Sigmoid colon (tissue), 7 donors: Measurements from ENCODE around the gene HECW1. TPM values are rescaled to one million over a fixed set of nuclear protein-coding genes. Genes with fewer than 3 reads are reported as not detected.

Source experiments
- DNase-seq: peaks from one replicate; pipeline ENCODE4 v3.0.0-alpha.2; 2019
- H3K27ac ChIP-seq, 4 donors: fragments of 200-600 bp; sonication (generic); one replicate each; pipeline ENCODE4 v1.5.1; 2016 to 2019; ENCODE audit warnings: mild to moderate bottlenecking in 1 of 4
- H3K27me3 ChIP-seq, 3 donors: fragments of 200-600 bp; sonication (generic); one replicate each; pipeline ENCODE4 v1.5.1; 2019; ENCODE audit warnings: mild to moderate bottlenecking in 1 of 3
- H3K36me3 ChIP-seq, 4 donors: fragments of 200-600 bp; sonication (generic); one replicate each; pipeline ENCODE4 v1.5.1; 2016 to 2019
- H3K4me1 ChIP-seq, 4 donors: fragments of 200-600 bp; sonication (generic); one replicate each; pipeline ENCODE4 v1.5.1; 2017 to 2019
- H3K4me3 ChIP-seq, 4 donors: fragments of 200-600 bp; sonication (generic); one replicate each; pipeline ENCODE4 v1.5.1; 2017 to 2019; ENCODE audit warnings: mild to moderate bottlenecking in 2 of 4, moderate library complexity in 1 of 4
- H3K9me3 ChIP-seq, 4 donors: fragments of 200-600 bp in 3 of 4; sonication (generic) in 3 of 4; one replicate each; pipeline versions ENCODE4 v1.5.1 to v1.6.1; 2013 to 2019
- CTCF ChIP-seq, 4 experiments: fragments of 450-650 bp in 3 of 4; fragments of 200-600 bp in 1 of 4; IDR thresholded peaks; one replicate each; pipeline ENCODE4 v1.5.1; 2016 to 2019; ENCODE audit warnings: antibody characterized with exemption in 4 of 4, mild to moderate bottlenecking in 3 of 4, moderate library complexity in 2 of 4
- EP300 ChIP-seq, 4 donors: sonication (generic); formaldehyde crosslinking; IDR thresholded peaks; one replicate each; pipeline ENCODE4 v1.6.1; 2017; ENCODE audit warnings: antibody characterized with exemption in 4 of 4
- POLR2A ChIP-seq, 2 donors: fragments of 450-650 bp; IDR thresholded peaks; one replicate each; pipeline ENCODE4 v1.6.1; 2016; ENCODE audit warnings: antibody characterized with exemption in 2 of 2, mild to moderate bottlenecking in 2 of 2, moderate library complexity in 2 of 2
- POLR2AphosphoS5 ChIP-seq, 4 donors: sonication (generic); formaldehyde crosslinking; IDR thresholded peaks; one replicate each; pipeline ENCODE4 v1.6.1; 2017; ENCODE audit warnings: antibody characterized with exemption in 4 of 4
- WGBS, 2 donors: extraction: QIAGEN DNeasy Blood & Tissue Kit; methylation state at CpG; one replicate each; pipeline ENCODE4 v1.1.7; 2013; 5-methylcytosine and 5-hydroxymethylcytosine counted together
- intact Hi-C: fragments of 100-400 bp; cut with DNase I; formaldehyde crosslinking; loops from one replicate; pipeline ENCODE4 v1.15.1; 2023
- polyA plus RNA-seq, 3 donors: library from polyadenylated mRNA; stranded (reverse); fragments of 200-250 nt; gene quantifications; one replicate each; pipeline ENCODE4 v1.2.3, GENCODE V29; 2013
- total RNA-seq, 4 donors: library from RNA; depleted of rRNA; stranded (reverse); fragments of >200 nt; gene quantifications; one replicate each; pipeline ENCODE4 v1.1.0, GENCODE V29; 2016
- donor health status: healthy with polysubstance abuse.
- donor health status: Bipolar disorder and iron deficiency.
- donor health status: healthy.

Gene HECW1
- total and polyA plus RNA-seq, 7 donors = 0.33 to 7.8 (median 1.2) TPM

DNA sequence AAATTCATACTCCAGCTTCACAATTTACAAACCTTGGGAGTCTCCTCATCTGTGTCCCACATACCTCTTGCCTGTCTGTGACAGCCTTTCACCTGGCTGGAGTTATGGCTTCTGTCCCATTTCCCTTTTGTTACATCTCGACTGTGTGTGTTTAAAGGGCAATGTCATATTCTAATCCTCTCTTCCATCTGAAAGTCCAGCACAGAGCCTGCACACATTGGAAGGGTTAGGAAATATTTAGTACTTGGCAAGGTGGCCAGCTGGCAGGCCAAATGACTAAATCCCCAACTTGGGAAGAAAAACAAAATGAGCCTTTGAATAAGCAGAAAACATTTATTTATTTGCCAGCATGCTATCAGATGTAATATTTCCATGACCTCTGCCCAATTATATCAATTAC lies 350.4 kb downstream of the HECW1 start:
- no peaks in the 10 kb centered on the region for H3K36me3 ChIP-seq
- H3K27ac ChIP-seq = no peak overlapping the region
- H3K4me1 ChIP-seq = no peaks in the 10 kb centered on the region
- intact Hi-C loops = no loop called here
- no peak for DNase-seq
- no peaks in the 10 kb centered on the region for H3K27me3 ChIP-seq
- TF ChIP-seq CTCF (IDR thresholded peaks at IDR 0.05) (no peak), POLR2A (IDR thresholded peaks at IDR 0.05) (no peak), POLR2AphosphoS5 (IDR thresholded peaks at IDR 0.05) (no peak), EP300 (IDR thresholded peaks at IDR 0.05) (no peak)
- no peaks in the 10 kb centered on the region for H3K9me3 ChIP-seq
- 31 to 42% methylated on average over 1 of the region's 1 CpG for WGBS, 2 donors
- no peak overlapping the region for H3K4me3 ChIP-seq

GRCh38 chr7:43463401-43463980 lies 351.0 kb downstream of the HECW1 start:
- DNase-seq = no peak
- Histone ChIP-seq H3K4me1 (no peaks in the 10 kb centered on the region), H3K36me3 (no peaks in the 10 kb centered on the region), H3K4me3 (no peak overlapping the region), H3K27me3 (no peaks in the 10 kb centered on the region), H3K9me3 (no peaks in the 10 kb centered on the region), H3K27ac (no peak overlapping the region)
- WGBS, 2 donors = 74 to 86% methylated on average over 8 of the region's 8 CpGs
- intact Hi-C loops = no loop called here
- TF ChIP-seq POLR2A (IDR thresholded peaks at IDR 0.05) (no peak), EP300 (IDR thresholded peaks at IDR 0.05) (no peak), CTCF (IDR thresholded peaks at IDR 0.05) (no peak), POLR2AphosphoS5 (IDR thresholded peaks at IDR 0.05) (no peak)

DNA sequence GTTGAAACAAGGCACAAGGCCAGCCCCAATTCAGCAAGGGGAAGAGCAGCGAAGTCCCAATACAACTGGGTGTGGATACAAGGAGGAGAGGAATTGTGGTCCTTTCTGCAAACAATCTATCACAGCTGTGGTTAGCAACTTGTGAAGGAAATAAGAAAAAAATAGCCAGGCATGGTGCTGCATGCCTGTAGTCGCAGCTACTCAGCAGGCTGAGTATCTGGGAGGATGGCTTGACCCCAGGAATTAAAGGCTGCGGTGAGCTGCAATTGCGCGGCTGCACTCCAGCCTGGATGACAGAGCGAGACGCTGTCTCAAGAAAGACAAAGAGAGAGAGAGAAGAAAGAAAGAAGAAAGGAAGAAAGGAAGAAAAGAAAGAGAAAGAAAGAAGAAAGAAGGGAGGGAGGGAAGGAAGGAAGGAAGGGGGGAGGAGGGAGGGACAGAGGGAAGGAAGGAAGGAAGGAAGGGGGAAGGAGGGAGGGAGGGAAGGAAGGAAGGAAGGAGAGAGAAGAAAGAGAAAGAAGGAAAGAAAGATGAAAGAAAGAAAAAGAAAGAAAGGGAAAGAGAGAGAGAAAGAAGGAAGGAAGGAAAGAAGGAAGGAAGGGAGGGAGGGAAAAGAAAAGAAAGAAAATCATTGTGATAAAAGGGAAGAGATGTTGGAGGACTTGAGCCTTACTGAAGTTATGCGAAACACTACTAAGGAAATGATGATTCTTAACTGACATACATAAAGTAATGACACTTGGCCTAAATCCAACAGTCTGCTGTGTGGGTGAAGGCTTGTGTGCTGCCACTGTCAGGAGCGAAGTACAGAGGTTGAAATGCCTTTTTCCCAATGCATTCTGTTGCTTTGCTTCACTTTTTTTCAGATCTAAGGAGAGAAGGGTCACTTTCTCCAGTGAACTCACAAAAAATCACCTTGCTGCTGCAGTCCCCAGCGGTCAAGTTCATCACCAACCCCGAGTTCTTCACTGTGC lies 353.4 kb downstream of the HECW1 start:
- WGBS, 2 donors = 73 to 80% methylated on average over 11 of the region's 11 CpGs
- intact Hi-C loops = no loop called here
- Histone ChIP-seq H3K27ac (no peak overlapping the region), H3K27me3 (no peaks in the 10 kb centered on the region), H3K4me3 (no peak overlapping the region), H3K4me1 (no peaks in the 10 kb centered on the region), H3K36me3 (no peaks in the 10 kb centered on the region), H3K9me3 (no peaks in the 10 kb centered on the region)
- no peak for DNase-seq
- TF ChIP-seq CTCF (IDR thresholded peaks at IDR 0.05) = no peak
- TF ChIP-seq POLR2AphosphoS5 (IDR thresholded peaks at IDR 0.05) = no peak
- TF ChIP-seq POLR2A (IDR thresholded peaks at IDR 0.05) = no peak
- TF ChIP-seq EP300 (IDR thresholded peaks at IDR 0.05) = no peak

DNA sequence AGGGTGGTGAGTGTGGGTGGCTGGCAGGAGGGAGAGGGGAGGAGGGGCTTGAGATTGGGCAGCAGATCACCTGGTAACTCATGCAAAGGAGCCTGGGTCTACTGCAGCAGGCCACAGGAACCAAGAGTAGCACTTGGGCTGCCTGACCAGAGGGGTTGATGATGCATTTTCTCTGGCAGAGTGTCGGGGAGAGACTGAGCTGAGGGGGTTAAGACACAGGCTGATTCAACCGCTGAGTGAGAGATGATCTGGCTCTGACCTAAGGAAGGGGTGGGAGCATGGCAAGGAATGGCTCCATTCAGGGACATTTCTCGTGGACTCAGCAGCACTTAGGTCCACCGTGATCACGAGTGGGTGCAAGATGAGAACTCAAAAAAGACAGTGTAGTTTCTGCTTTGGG lies 355.0 kb downstream of the HECW1 start:
- DNase-seq = no peak
- WGBS, 2 donors = 85 to 90% methylated on average over 5 of the region's 5 CpGs
- H3K27ac ChIP-seq = no peak overlapping the region
- no peaks in the 10 kb centered on the region for H3K27me3 ChIP-seq
- no peak for TF ChIP-seq POLR2A (IDR thresholded peaks at IDR 0.05)
- TF ChIP-seq EP300 (IDR thresholded peaks at IDR 0.05) = no peak
- no peak for TF ChIP-seq POLR2AphosphoS5 (IDR thresholded peaks at IDR 0.05)
- TF ChIP-seq CTCF (IDR thresholded peaks at IDR 0.05) = no peak
- H3K4me1 ChIP-seq = no peaks in the 10 kb centered on the region
- no peaks in the 10 kb centered on the region for H3K9me3 ChIP-seq
- H3K36me3 ChIP-seq = no peaks in the 10 kb centered on the region
- intact Hi-C loops = no loop called here
- no peak overlapping the region for H3K4me3 ChIP-seq
